GM12872 (cell line): ENCODE measurements around the gene STX8.

Experiments used
- CTCF ChIP-seq: IDR thresholded peaks from 3 replicates; pipeline ENCODE4 v1.5.1; 2011; ENCODE audit warnings: low read depth, mild to moderate bottlenecking, low read length, moderate library complexity; ENCODE audit not compliant: insufficient read depth

STX8 gene

DNA sequence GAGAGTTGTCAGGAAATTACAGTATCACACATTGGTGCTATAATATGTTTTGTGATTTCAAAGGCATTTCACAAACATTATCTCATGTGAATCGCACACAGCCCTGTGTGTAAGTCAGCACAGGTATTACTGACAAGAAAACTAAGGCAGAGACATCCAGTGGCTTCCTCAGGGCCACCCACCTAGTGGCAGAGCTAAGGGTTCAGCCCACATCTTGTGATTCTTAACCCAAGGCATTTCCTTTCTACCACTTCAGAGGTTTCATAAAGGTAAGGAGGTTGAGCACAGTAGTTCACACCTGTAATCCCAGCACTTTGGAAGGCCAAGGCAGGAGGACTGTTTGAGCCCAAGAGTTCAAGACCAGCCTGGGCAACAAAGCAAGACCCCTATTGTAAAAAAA, 58.2 kb downstream of the STX8 start:
- TF ChIP-seq CTCF, result no peak

GRCh38 chr17:9513266-9513665, 62.4 kb downstream of the STX8 start:
- TF ChIP-seq CTCF, result no peak

DNA sequence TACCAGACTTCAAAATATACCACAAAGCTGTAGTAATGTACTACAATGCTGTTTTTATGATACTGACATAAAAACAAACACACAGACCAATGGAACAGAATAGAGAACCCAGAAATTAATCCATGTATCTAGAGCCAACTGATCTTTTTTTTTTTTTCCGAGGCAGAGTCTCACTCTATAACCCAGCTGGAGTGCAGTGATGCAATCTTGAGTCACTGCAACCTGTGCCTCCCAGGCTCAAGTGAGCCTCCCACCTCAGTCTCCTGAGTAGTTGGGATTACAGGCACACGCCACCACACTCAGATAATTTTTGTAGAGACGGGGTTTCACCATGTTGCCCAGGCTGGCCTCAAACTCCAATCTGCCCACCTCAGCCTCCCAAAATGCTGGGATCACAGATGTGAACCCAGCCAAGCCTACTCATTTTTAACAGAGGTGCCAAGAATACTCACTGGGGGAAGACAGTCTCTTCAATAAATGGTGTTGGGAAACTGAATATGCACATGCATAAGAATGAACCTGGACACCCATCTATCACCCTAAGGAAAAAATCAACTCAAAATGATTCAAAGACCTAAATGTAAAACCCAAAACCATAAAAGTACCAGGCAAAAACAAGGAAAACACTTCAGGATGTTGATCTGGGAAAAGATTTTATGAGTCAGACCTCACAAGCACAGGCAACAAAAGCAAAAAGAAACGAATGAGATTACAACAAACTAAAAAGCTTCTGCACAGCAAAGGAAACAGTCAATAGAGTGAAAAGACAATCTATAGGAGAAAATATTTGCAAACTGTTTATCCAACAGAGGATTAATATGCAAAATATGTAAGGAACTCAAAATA, 63.1 kb downstream of the STX8 start:
- TF ChIP-seq CTCF, result no peak

DNA sequence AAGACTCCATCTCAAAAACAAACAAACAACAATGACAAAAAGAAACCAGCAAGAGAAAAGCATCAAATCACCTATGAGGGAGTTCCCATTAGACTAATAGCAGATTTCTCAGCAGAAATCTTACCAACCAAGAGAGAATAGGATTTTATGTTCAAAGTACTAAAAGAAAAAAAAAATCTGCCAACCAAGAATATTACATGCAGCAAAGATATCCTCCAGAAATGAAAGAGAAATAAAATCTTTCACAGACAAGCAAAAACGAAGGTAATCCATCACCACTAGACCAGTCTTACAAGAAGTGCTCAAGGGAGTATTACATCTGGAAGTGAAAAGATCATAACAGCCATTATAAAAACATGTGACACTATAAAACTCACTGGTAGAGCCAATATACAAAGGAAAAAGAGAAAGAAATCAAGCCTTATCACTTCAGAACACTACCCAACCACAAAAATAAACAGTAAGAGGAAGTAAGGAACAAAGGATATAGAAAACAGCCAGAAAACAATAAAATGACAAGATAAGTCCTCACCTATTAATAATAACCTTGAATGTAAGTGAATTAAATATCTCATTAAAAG, 66.3 kb downstream of the STX8 start:
- no peak for TF ChIP-seq CTCF

GRCh38 chr17:9499041-9499440, 76.6 kb downstream of the STX8 start:
- no peak for TF ChIP-seq CTCF

DNA sequence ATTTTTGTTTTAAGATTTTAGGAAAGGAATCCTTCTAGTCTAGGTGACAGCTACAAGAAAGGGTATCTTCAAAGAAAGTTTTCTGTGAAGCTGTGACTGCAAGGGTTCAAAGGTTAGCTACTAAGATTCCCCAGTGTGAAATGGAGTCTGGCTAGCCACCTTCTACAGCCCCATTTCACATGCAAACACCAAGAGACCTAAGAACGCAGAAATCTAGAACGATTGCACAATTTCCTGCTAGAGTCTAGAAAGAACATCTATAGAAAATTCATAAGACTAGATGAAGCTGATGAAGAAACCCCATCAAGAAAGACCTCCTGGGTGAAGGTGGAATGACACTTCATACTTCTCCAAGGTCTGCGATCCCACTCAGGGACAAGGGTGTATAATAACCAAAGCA, 77.1 kb downstream of the STX8 start:
- TF ChIP-seq CTCF, result no peak

- TF ChIP-seq CTCF, result no peak
These were observed 87.1 kb downstream of the STX8 start for GRCh38 chr17:9488556-9488955.
